GM20431 (cell line): ENCODE results near the gene CACNA1G.

Experiments
- in situ Hi-C: fragments of 300-500 bp; cut with MseI, MboI; formaldehyde crosslinking; loops from one replicate; pipeline ENCODE4 v1.15.0; 2020; ENCODE audit warnings: low sequenced_read_pairs; ENCODE audit not compliant: unreplicated experiment

Gene CACNA1G

GRCh38 chr17:50532452-50533024 lies 28.0 kb upstream of the CACNA1G start, which contains the start of gene EPN3:
EPN3 (plus strand) TSS chr17:50532735; CDS start chr17:50536557, 3,822 bp downstream.
- in situ Hi-C loops = no loop called here

- in situ Hi-C loops = no loop called here
Measured at GRCh38 chr17:50533185-50533584, 27.3 kb upstream of the CACNA1G start.

- in situ Hi-C loops = no loop called here
Measured at GRCh38 chr17:50533720-50534148, 26.8 kb upstream of the CACNA1G start.

GRCh38 chr17:50534222-50534978 lies 26.1 kb upstream of the CACNA1G start:
- in situ Hi-C loops = no loop called here

- in situ Hi-C loops = no loop called here
Measured at GRCh38 chr17:50534979-50535326, 25.6 kb upstream of the CACNA1G start.

- in situ Hi-C loops = no loop called here
Measured at GRCh38 chr17:50535407-50535806, 25.1 kb upstream of the CACNA1G start.

GRCh38 chr17:50536683-50537646 lies 23.6 kb upstream of the CACNA1G start:
- in situ Hi-C loops = no loop called here

- in situ Hi-C loops = no loop called here
Measured at GRCh38 chr17:50537721-50538548, 22.6 kb upstream of the CACNA1G start.

- in situ Hi-C loops = no loop called here
Measured at GRCh38 chr17:50538549-50539410, 21.7 kb upstream of the CACNA1G start.

GRCh38 chr17:50539762-50540559 lies 20.6 kb upstream of the CACNA1G start:
- in situ Hi-C loops = loop anchor here (10.0 kb wide), 1 partner anchor 55 kb away; no protein-coding TSS in a partner anchor

- in situ Hi-C loops = loop anchor here (10.0 kb wide), 1 partner anchor 56 kb away; no protein-coding TSS in a partner anchor
Measured at GRCh38 chr17:50540560-50541401, 19.7 kb upstream of the CACNA1G start.

GRCh38 chr17:50541402-50541715 lies 19.2 kb upstream of the CACNA1G start:
- in situ Hi-C loops = loop anchor here (10.0 kb wide), 1 partner anchor 57 kb away; no protein-coding TSS in a partner anchor

- in situ Hi-C loops = loop anchor here (10.0 kb wide), 1 partner anchor 57 kb away; no protein-coding TSS in a partner anchor
Measured at GRCh38 chr17:50541716-50542688, 18.5 kb upstream of the CACNA1G start.

- in situ Hi-C loops = loop anchor here (10.0 kb wide), 1 partner anchor 58 kb away; no protein-coding TSS in a partner anchor
Measured at GRCh38 chr17:50542795-50543774, 17.4 kb upstream of the CACNA1G start.

- in situ Hi-C loops = loop anchor here (10.0 kb wide), 1 partner anchor 60 kb away; no protein-coding TSS in a partner anchor
Measured at GRCh38 chr17:50544516-50544915, 16.0 kb upstream of the CACNA1G start.
